Transverse colon (tissue), 3 donors: Measurements from ENCODE around the gene HPD.

Experiments used
- POLR2A ChIP-seq: fragments of 450-650 bp; IDR thresholded peaks from one replicate; pipeline ENCODE4 v1.6.1; 2016; ENCODE audit warnings: antibody characterized with exemption, mild to moderate bottlenecking, moderate library complexity
- TF ChIP-seq, protein P1 (sequence below), 5 experiments: fragments of 200-600 bp in 3 of 5; fragments of 450-650 bp in 2 of 5; sonication (generic) in 3 of 5; IDR thresholded peaks; 1 replicate in 2 of 5; 2 replicates in 3 of 5; pipeline ENCODE4 v1.5.1; 2016 to 2017; ENCODE audit warnings: antibody characterized with exemption in 5 of 5, inconsistent platforms in 3 of 5, mild to moderate bottlenecking in 2 of 5, moderate library complexity in 1 of 5

DNA sequence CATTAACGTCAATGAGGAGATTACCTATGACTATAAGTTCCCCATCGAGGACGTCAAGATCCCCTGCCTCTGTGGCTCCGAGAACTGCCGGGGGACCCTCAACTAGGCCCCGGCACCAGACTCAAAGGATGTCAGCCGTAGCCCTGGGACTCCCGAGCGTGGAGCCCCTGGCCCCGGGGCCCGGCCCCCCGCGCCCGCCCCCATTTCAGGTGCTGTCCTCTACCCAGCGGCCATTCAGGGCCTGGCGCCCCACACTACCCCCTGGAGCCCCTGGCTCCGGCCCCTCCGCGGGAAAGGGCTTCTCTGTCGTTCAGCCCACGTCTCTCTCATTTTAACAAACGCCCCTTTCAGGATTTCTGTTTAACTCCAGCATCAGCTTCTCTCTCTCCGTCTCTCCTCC is 28.5 kb downstream of the HPD start:
- TF ChIP-seq, protein P1, sequence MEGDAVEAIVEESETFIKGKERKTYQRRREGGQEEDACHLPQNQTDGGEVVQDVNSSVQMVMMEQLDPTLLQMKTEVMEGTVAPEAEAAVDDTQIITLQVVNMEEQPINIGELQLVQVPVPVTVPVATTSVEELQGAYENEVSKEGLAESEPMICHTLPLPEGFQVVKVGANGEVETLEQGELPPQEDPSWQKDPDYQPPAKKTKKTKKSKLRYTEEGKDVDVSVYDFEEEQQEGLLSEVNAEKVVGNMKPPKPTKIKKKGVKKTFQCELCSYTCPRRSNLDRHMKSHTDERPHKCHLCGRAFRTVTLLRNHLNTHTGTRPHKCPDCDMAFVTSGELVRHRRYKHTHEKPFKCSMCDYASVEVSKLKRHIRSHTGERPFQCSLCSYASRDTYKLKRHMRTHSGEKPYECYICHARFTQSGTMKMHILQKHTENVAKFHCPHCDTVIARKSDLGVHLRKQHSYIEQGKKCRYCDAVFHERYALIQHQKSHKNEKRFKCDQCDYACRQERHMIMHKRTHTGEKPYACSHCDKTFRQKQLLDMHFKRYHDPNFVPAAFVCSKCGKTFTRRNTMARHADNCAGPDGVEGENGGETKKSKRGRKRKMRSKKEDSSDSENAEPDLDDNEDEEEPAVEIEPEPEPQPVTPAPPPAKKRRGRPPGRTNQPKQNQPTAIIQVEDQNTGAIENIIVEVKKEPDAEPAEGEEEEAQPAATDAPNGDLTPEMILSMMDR (IDR thresholded peaks at IDR 0.05): no peak
- TF ChIP-seq POLR2A: no peak
